H7 (cell line): ENCODE data around the gene SLC25A39. TPM values are rescaled to one million over a fixed set of nuclear protein-coding genes. Genes with fewer than 3 reads are reported as not detected.
"Not testable (repeated sequence)": the region's sequence is repeated elsewhere in the genome, so short reads cannot be mapped to it uniquely, and the experiment has no call there.

ENCODE experiments used
- DNase-seq: peaks from one replicate; pipeline ENCODE4 v3.0.0; 2012
- H3K27me3 ChIP-seq: 2 replicates; pipeline ENCODE4 v1.6.0; 2011; ENCODE audit warnings: mild to moderate bottlenecking, low read length; ENCODE audit not compliant: control insufficient read depth, insufficient read depth
- H3K36me3 ChIP-seq: replicated peaks from 2 replicates; pipeline ENCODE4 v1.5.1; 2011; ENCODE audit warnings: low read length; ENCODE audit not compliant: control insufficient read depth, insufficient read depth
- H3K4me3 ChIP-seq: 2 replicates; pipeline ENCODE4 v1.5.1; 2011; ENCODE audit warnings: low read depth, mild to moderate bottlenecking, control low read depth, low read length, moderate library complexity; ENCODE audit not compliant: insufficient read depth
- total RNA-seq: library from RNA; depleted of rRNA; stranded (reverse); fragments of >200 nt; shearing (Covaris generic); gene quantifications from 2 replicates; pipeline ENCODE4 v1.2.3, GENCODE V29; 2014

SLC25A39 gene
- total RNA-seq, 1 experiment from 2014 or later, result 295 TPM

GRCh38 chr17:44348988-44349364 is 24.4 kb upstream of the SLC25A39 start:
- peaks cover 4% of the 10 kb centered on the region; the same call in 1 of the 2 replicates for H3K27me3 ChIP-seq
- no peak overlapping the region for H3K4me3 ChIP-seq
- H3K36me3 ChIP-seq, result peaks cover 2% of the 10 kb centered on the region
- peak; percentile 21 for DNase-seq

- peaks cover 2% of the 10 kb centered on the region for H3K36me3 ChIP-seq
- DNase-seq, result peak; percentile 16
- no peak overlapping the region for H3K4me3 ChIP-seq
- H3K27me3 ChIP-seq, result peaks cover 4% of the 10 kb centered on the region; the same call in 1 of the 2 replicates
Measured at GRCh38 chr17:44348234-44348987, 23.8 kb upstream of the SLC25A39 start.

- H3K36me3 ChIP-seq, H3K4me3 ChIP-seq, H3K27me3 ChIP-seq, DNase-seq: not testable (repeated sequence)
Measured at GRCh38 chr17:44347206-44348055, 22.8 kb upstream of the SLC25A39 start.

- no peaks in the 10 kb centered on the region; the same call in 1 of the 2 replicates for H3K36me3 ChIP-seq
- peaks cover 2% of the 10 kb centered on the region; the same call in 1 of the 2 replicates for H3K27me3 ChIP-seq
- DNase-seq, result no peak
- H3K4me3 ChIP-seq, result peak overlapping the region; percentile 77; the same call in 1 of the 2 replicates
Measured at GRCh38 chr17:44346064-44346844, 21.6 kb upstream of the SLC25A39 start.

- Histone ChIP-seq H3K4me3 (peak overlapping the region; percentile 77), H3K27me3 (peaks cover 2% of the 10 kb centered on the region; the same call in 1 of the 2 replicates), H3K36me3 (no peaks in the 10 kb centered on the region)
- DNase-seq, result peak; percentile 93
Measured at GRCh38 chr17:44345454-44346026, 20.9 kb upstream of the SLC25A39 start.

- peaks cover 2% of the 10 kb centered on the region; the same call in 1 of the 2 replicates for H3K27me3 ChIP-seq
- no peaks in the 10 kb centered on the region for H3K36me3 ChIP-seq
- DNase-seq, result peak; percentile 99
- peak within 1 kb of the TSS; percentile 77 for H3K4me3 ChIP-seq
Measured at GRCh38 chr17:44344939-44345453, 20.4 kb upstream of the SLC25A39 start, which contains the start of gene GRN. GRN (plus strand) TSS chr17:44345302; CDS start chr17:44349165, 3,863 bp downstream.

GRCh38 chr17:44343510-44344209 is 19.0 kb upstream of the SLC25A39 start:
- Histone ChIP-seq H3K27me3 (peaks cover 2% of the 10 kb centered on the region; the same call in 1 of the 2 replicates), H3K36me3 (no peaks in the 10 kb centered on the region), H3K4me3 (no peak overlapping the region)
- no peak for DNase-seq

GRCh38 chr17:44340553-44340952 is 15.9 kb upstream of the SLC25A39 start:
- H3K36me3 ChIP-seq, DNase-seq, H3K27me3 ChIP-seq, H3K4me3 ChIP-seq: not testable (repeated sequence)

- no peak for DNase-seq
- peaks cover 2% of the 10 kb centered on the region; the same call in 1 of the 2 replicates for H3K27me3 ChIP-seq
- H3K36me3 ChIP-seq, result no peaks in the 10 kb centered on the region
- H3K4me3 ChIP-seq, result no peak overlapping the region
Measured at GRCh38 chr17:44338702-44339101, 14.1 kb upstream of the SLC25A39 start.

GRCh38 chr17:44335968-44336367 is 11.3 kb upstream of the SLC25A39 start:
- Histone ChIP-seq H3K36me3 (no peaks in the 10 kb centered on the region), H3K27me3 (no peaks in the 10 kb centered on the region; the same call in 1 of the 2 replicates), H3K4me3 (no peak overlapping the region)
- no peak for DNase-seq

GRCh38 chr17:44335564-44335963 is 10.9 kb upstream of the SLC25A39 start:
- no peaks in the 10 kb centered on the region for H3K27me3 ChIP-seq

GRCh38 chr17:44334727-44335126 is 10.1 kb upstream of the SLC25A39 start:
- Histone ChIP-seq H3K27me3 (no peaks in the 10 kb centered on the region), H3K4me3 (no peak overlapping the region), H3K36me3 (no peaks in the 10 kb centered on the region)
- no peak for DNase-seq

More at GRCh38 chr17:44335564-44335963, 10.9 kb upstream of the SLC25A39 start:
- Histone ChIP-seq H3K36me3 (no peaks in the 10 kb centered on the region), H3K4me3 (no peak overlapping the region)
- DNase-seq, result no peak

- H3K4me3 ChIP-seq, result no peak overlapping the region
- H3K36me3 ChIP-seq, result no peaks in the 10 kb centered on the region
- no peaks in the 10 kb centered on the region for H3K27me3 ChIP-seq
- no peak for DNase-seq
Measured at GRCh38 chr17:44334315-44334714, 9.7 kb upstream of the SLC25A39 start.
